PC-3 (cell line): ENCODE data around the gene SCD. TPM values are rescaled to one million over a fixed set of nuclear protein-coding genes. Genes with fewer than 3 reads are reported as not detected.

Experiments used
- ATAC-seq: fragments of 200-7000 bp; cut with Tn5 transposase; 2 replicates; pipeline ENCODE4 v1.9.1; 2020; ENCODE audit warnings: mild to moderate bottlenecking, moderate library complexity
- BruUV-seq: library from RNA; stranded (reverse); fragments of 400-500 nt; replicated peaks from 2 replicates; lab custom pipeline; 2021; lab: Mats Ljungman, UMichigan
- CTCF ChIA-PET: fragments of 300-600 bp; sonication (Branson Sonifier 250); formaldehyde crosslinking; loops from one replicate; lab custom pipeline; 2022; ENCODE audit warnings: antibody characterized with exemption; lab: Charles Lee
- POLR2A ChIA-PET: fragments of 300-600 bp; sonication (Branson Sonifier 250); formaldehyde crosslinking; loops from one replicate; lab custom pipeline; 2022; ENCODE audit warnings: antibody characterized with exemption; ENCODE audit not compliant: unreplicated experiment; lab: Charles Lee
- DNase-seq: peaks from one replicate; pipeline ENCODE4 v3.0.0-alpha.2; 2015
- H2AFZ ChIP-seq: fragments of 300-600 bp; sonication (generic); 2 replicates; pipeline ENCODE4 v1.6.0; 2016; ENCODE audit warnings: antibody characterized with exemption, low read length
- H3F3A ChIP-seq: fragments of 300-600 bp; sonication (generic); one replicate; pipeline ENCODE4 v1.6.0; 2017; ENCODE audit warnings: antibody characterized with exemption, low read length, control low read depth, mild to moderate bottlenecking; ENCODE audit not compliant: unreplicated experiment
- H3K27ac ChIP-seq: fragments of 300-600 bp; sonication (generic); 2 replicates; pipeline ENCODE4 v1.5.1; 2016; ENCODE audit warnings: mild to moderate bottlenecking, low read length
- H3K27me3 ChIP-seq: fragments of 300-600 bp; sonication (generic); 2 replicates; pipeline ENCODE4 v1.6.1; 2016; ENCODE audit warnings: low read length, mixed read lengths
- H3K36me3 ChIP-seq: fragments of 300-600 bp; sonication (generic); 2 replicates; pipeline ENCODE4 v1.6.1; 2016; ENCODE audit warnings: low read depth, mixed run types, low read length, mixed read lengths
- H3K4me1 ChIP-seq: fragments of 300-600 bp; sonication (generic); 2 replicates; pipeline ENCODE4 v1.5.1; 2016; ENCODE audit warnings: low read length; ENCODE audit not compliant: insufficient read depth
- H3K4me2 ChIP-seq: fragments of 300-600 bp; sonication (generic); 2 replicates; pipeline ENCODE4 v1.6.0; 2016; ENCODE audit warnings: low read length
- H3K4me3 ChIP-seq: fragments of 300-600 bp; sonication (generic); 2 replicates; pipeline ENCODE4 v1.5.1; 2016; ENCODE audit warnings: mild to moderate bottlenecking, low read length, mixed read lengths
- H3K79me2 ChIP-seq: fragments of 300-600 bp; sonication (generic); 2 replicates; pipeline ENCODE4 v1.6.1; 2017; ENCODE audit warnings: low read length, mixed read lengths
- H3K9ac ChIP-seq: fragments of 300-600 bp; sonication (generic); 2 replicates; pipeline ENCODE4 v1.6.0; 2016; ENCODE audit warnings: mild to moderate bottlenecking, low read length
- H3K9me2 ChIP-seq: fragments of 300-600 bp; sonication (generic); replicated peaks from 2 replicates; pipeline ENCODE4 v1.6.1; 2016; ENCODE audit warnings: mixed run types, low read length, mixed read lengths
- H3K9me3 ChIP-seq: fragments of 300-600 bp; sonication (generic); 2 replicates; pipeline ENCODE4 v1.6.1; 2016; ENCODE audit warnings: low read length, mixed read lengths
- H4K20me1 ChIP-seq: fragments of 300-600 bp; sonication (generic); 2 replicates; pipeline ENCODE4 v1.6.1; 2016; ENCODE audit warnings: low read length, mixed read lengths
- EZH2 ChIP-seq: fragments of 300-600 bp; sonication (generic); IDR thresholded peaks from one replicate; pipeline ENCODE4 v1.6.1; 2017; ENCODE audit warnings: antibody characterized with exemption, mild to moderate bottlenecking, low read length; ENCODE audit not compliant: unreplicated experiment
- EZH2phosphoT487 ChIP-seq: fragments of 300-600 bp; sonication (generic); IDR thresholded peaks from 2 replicates; pipeline ENCODE4 v1.6.1; 2018; ENCODE audit warnings: mild to moderate bottlenecking, antibody characterized with exemption, low read length, borderline replicate concordance
- intact Hi-C: fragments of 100-400 bp; cut with micrococcal nuclease; formaldehyde crosslinking; loops from 2 replicates; pipeline ENCODE4 v1.9.0; 2023
- total RNA-seq: library from RNA; depleted of rRNA; stranded (reverse); fragments of >200 nt; gene quantifications from 2 replicates; pipeline ENCODE4 v1.2.3, GENCODE V29; 2014
- TF ChIP-seq, protein P1 (sequence below): fragments of 300-600 bp; sonication (generic); conservative IDR thresholded peaks from 2 replicates; pipeline ENCODE4 v1.5.1; 2017; ENCODE audit warnings: antibody characterized with exemption, low read depth, mild to moderate bottlenecking, low read length

SCD gene
- total RNA-seq, 1 experiment from 2014 or later: 121 TPM

DNA sequence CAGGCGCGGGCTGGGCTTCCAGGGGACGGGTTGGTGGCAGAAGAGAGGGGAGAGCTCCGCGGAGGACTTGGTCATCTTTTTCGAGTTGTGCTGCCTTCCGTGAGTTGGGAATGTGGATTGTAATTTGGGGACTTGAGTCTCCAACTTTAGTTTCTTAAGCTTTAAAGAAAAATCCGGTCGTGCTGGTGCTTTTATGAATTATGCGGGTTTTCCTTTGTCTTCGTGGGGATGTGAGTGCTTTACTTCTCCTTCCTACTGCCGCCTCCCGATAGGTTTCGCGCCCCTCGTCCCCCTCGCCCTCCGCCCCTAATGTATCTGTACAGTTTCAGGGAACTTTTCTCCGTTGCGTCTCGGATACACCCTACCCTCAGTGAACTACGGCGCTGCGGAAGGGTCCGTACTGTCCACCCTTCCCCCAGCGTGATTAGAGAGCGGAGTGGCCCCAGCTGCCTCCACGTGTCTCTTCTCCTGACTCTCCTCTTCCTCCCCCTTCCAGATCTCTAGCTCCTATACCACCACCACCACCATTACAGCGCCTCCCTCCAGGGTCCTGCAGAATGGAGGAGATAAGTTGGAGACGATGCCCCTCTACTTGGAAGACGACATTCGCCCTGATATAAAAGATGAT is 649 bp downstream of the SCD start:
- Histone ChIP-seq H3K9ac (peak overlapping the region; percentile 87), H4K20me1 (peaks cover 38% of the 10 kb centered on the region), H3K27ac (no peak overlapping the region), H3K9me3 (no peaks in the 10 kb centered on the region), H3K27me3 (no peaks in the 10 kb centered on the region), H3K4me1 (peaks cover 28% of the 10 kb centered on the region), H3K9me2 (no peaks in the 10 kb centered on the region), H3K4me3 (peak overlapping the region; percentile 96), H2AFZ (peak overlapping the region; percentile 40; the same call in 1 of the 2 replicates), H3K4me2 (peak overlapping the region; percentile 90), H3F3A (no peaks in the 10 kb centered on the region), H3K36me3 (peaks cover 45% of the 10 kb centered on the region), H3K79me2 (peaks cover 53% of the 10 kb centered on the region)
- TF ChIP-seq EZH2phosphoT487 (no peak), EZH2 (no peak)
- TF ChIP-seq, protein P1, sequence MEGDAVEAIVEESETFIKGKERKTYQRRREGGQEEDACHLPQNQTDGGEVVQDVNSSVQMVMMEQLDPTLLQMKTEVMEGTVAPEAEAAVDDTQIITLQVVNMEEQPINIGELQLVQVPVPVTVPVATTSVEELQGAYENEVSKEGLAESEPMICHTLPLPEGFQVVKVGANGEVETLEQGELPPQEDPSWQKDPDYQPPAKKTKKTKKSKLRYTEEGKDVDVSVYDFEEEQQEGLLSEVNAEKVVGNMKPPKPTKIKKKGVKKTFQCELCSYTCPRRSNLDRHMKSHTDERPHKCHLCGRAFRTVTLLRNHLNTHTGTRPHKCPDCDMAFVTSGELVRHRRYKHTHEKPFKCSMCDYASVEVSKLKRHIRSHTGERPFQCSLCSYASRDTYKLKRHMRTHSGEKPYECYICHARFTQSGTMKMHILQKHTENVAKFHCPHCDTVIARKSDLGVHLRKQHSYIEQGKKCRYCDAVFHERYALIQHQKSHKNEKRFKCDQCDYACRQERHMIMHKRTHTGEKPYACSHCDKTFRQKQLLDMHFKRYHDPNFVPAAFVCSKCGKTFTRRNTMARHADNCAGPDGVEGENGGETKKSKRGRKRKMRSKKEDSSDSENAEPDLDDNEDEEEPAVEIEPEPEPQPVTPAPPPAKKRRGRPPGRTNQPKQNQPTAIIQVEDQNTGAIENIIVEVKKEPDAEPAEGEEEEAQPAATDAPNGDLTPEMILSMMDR: no peak
- TSS peak; percentile 44 for BruUV-seq
- ATAC-seq (no peak), DNase-seq (no peak)
- CTCF ChIA-PET: no interaction called here
- intact Hi-C loops: loop anchor here (1.0 to 5.0 kb wide), 4 partner anchors 23 to 175 kb away; no protein-coding TSS in a partner anchor
- POLR2A ChIA-PET: interaction anchor here (0.7 kb wide), 1 partner anchor 59 kb away, joined by 4 read pairs; no protein-coding TSS in a partner anchor

DNA sequence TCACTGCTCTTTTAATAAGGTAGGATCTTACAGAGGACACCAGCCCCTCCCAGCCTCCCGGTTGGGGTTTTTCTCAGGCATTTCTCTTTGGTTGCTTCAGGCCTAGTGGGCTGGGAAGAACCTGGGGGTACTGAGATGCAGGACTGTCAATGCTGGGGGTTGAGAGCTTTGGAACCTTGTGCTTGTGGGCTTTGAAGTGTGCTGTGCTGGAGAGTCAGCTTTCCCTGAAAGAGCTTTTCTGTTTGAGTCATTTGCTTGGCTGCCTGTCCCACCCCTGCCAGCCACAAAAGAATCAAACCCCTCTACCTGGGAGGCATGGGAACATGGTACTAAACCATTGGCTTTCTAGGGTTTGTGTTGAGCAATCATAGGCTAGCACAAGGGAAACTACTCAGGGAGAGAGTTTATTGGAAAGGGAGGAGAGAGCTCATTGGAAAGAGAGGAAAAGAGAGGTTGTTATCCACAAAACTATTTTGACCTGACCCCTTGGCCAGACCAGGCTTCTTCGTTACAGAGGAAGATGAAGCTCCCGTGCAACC is 1.4 kb downstream of the SCD start:
- peaks cover 28% of the 10 kb centered on the region for H3K4me1 ChIP-seq
- POLR2A ChIA-PET: interaction anchor here (0.7 kb wide), 1 partner anchor 60 kb away, joined by 4 read pairs; no protein-coding TSS in a partner anchor
- peaks cover 50% of the 10 kb centered on the region for H3K36me3 ChIP-seq

More for the DNA sequence above, 1.4 kb downstream of the SCD start:
- DNase-seq (no peak), ATAC-seq (no peak)
- no peaks in the 10 kb centered on the region for H3K9me3 ChIP-seq
- peak overlapping the region; percentile 90 for H3K4me2 ChIP-seq
- H2AFZ ChIP-seq: no peak overlapping the region
- peak overlapping the region; percentile 96 for H3K4me3 ChIP-seq
- no peaks in the 10 kb centered on the region for H3F3A ChIP-seq
- intact Hi-C loops: loop anchor here (5.0 kb wide), 2 partner anchors 44 to 174 kb away; no protein-coding TSS in a partner anchor
- no TSS peak for BruUV-seq
- H3K9me2 ChIP-seq: no peaks in the 10 kb centered on the region
- H4K20me1 ChIP-seq: peaks cover 38% of the 10 kb centered on the region
- TF ChIP-seq EZH2phosphoT487 (no peak), EZH2 (no peak)
- TF ChIP-seq, protein P1: no peak
- H3K9ac ChIP-seq: peak overlapping the region; percentile 87
- H3K27ac ChIP-seq: no peak overlapping the region
- H3K27me3 ChIP-seq: no peaks in the 10 kb centered on the region
- H3K79me2 ChIP-seq: peaks cover 53% of the 10 kb centered on the region
- CTCF ChIA-PET: no interaction called here
